MM.1S (cell line): ENCODE data around the gene MKRN1.

Experiments
- DNase-seq: peaks from one replicate; pipeline ENCODE4 v3.0.0-alpha.2; 2015
- H2AFZ ChIP-seq: fragments of 300-600 bp; sonication (generic); 2 replicates; pipeline ENCODE4 v1.6.0; 2016; ENCODE audit warnings: antibody characterized with exemption, low read length
- H3F3A ChIP-seq: fragments of 300-600 bp; sonication (generic); 2 replicates; pipeline ENCODE4 v1.6.1; 2016; ENCODE audit warnings: mild to moderate bottlenecking, antibody characterized with exemption, low read length, moderate library complexity, mixed read lengths; ENCODE audit not compliant: insufficient read depth
- H3K27ac ChIP-seq: fragments of 300-600 bp; sonication (generic); 2 replicates; pipeline ENCODE4 v1.5.1; 2016; ENCODE audit warnings: mild to moderate bottlenecking, low read length
- H3K27me3 ChIP-seq: fragments of 300-600 bp; sonication (generic); replicated peaks from 2 replicates; pipeline ENCODE4 v1.6.0; 2016; ENCODE audit warnings: low read length; ENCODE audit not compliant: insufficient read depth
- H3K36me3 ChIP-seq: fragments of 300-600 bp; sonication (generic); replicated peaks from 2 replicates; pipeline ENCODE4 v1.6.1; 2016; ENCODE audit warnings: mild to moderate bottlenecking, low read length, mixed read lengths; ENCODE audit not compliant: insufficient read depth
- H3K4me1 ChIP-seq: fragments of 300-600 bp; sonication (generic); 2 replicates; pipeline ENCODE4 v1.6.1; 2016; ENCODE audit warnings: low read length, mixed read lengths
- H3K4me2 ChIP-seq: fragments of 300-600 bp; sonication (generic); 2 replicates; pipeline ENCODE4 v1.6.0; 2016; ENCODE audit warnings: low read depth, low read length
- H3K4me3 ChIP-seq: fragments of 300-600 bp; sonication (generic); 2 replicates; pipeline ENCODE4 v1.5.1; 2016; ENCODE audit warnings: low read length, mixed read lengths
- H3K79me2 ChIP-seq: fragments of 300-600 bp; sonication (generic); 2 replicates; pipeline ENCODE4 v1.6.1; 2016; ENCODE audit warnings: mixed run types, low read length, mixed read lengths
- H3K9ac ChIP-seq: fragments of 300-600 bp; sonication (generic); 2 replicates; pipeline ENCODE4 v1.6.1; 2016; ENCODE audit warnings: low read length, mixed read lengths
- H3K9me2 ChIP-seq: fragments of 300-600 bp; sonication (generic); replicated peaks from 2 replicates; pipeline ENCODE4 v1.6.1; 2016; ENCODE audit warnings: mild to moderate bottlenecking, low read length, mixed read lengths; ENCODE audit not compliant: insufficient read depth
- H3K9me3 ChIP-seq: fragments of 300-600 bp; sonication (generic); replicated peaks from 2 replicates; pipeline ENCODE4 v1.6.1; 2016; ENCODE audit warnings: mild to moderate bottlenecking, low read length, mixed read lengths; ENCODE audit not compliant: insufficient read depth
- H4K20me1 ChIP-seq: fragments of 300-600 bp; sonication (generic); 2 replicates; pipeline ENCODE4 v1.6.1; 2016; ENCODE audit warnings: mild to moderate bottlenecking, low read length, moderate library complexity, mixed read lengths; ENCODE audit not compliant: insufficient read depth
- EZH2 ChIP-seq: fragments of 300-600 bp; sonication (generic); optimal IDR thresholded peaks from 2 replicates; pipeline ENCODE3; 2017; ENCODE audit warnings: low read depth, mild to moderate bottlenecking, antibody characterized with exemption, low read length, mixed read lengths
- EZH2phosphoT487 ChIP-seq: fragments of 300-600 bp; sonication (generic); IDR thresholded peaks from 2 replicates; pipeline ENCODE4 v1.6.1; 2018; ENCODE audit warnings: antibody characterized with exemption, low read length
- TF ChIP-seq, protein P1 (sequence below): fragments of 300-600 bp; sonication (generic); IDR thresholded peaks from 2 replicates; pipeline ENCODE4 v1.5.1; 2016; ENCODE audit warnings: antibody characterized with exemption, low read length, mixed read lengths

Gene MKRN1

GRCh38 chr7:140458201-140458600, 21.1 kb downstream of the MKRN1 start:
- TF ChIP-seq EZH2 (no peak), EZH2phosphoT487 (no peak)
- TF ChIP-seq, protein P1, sequence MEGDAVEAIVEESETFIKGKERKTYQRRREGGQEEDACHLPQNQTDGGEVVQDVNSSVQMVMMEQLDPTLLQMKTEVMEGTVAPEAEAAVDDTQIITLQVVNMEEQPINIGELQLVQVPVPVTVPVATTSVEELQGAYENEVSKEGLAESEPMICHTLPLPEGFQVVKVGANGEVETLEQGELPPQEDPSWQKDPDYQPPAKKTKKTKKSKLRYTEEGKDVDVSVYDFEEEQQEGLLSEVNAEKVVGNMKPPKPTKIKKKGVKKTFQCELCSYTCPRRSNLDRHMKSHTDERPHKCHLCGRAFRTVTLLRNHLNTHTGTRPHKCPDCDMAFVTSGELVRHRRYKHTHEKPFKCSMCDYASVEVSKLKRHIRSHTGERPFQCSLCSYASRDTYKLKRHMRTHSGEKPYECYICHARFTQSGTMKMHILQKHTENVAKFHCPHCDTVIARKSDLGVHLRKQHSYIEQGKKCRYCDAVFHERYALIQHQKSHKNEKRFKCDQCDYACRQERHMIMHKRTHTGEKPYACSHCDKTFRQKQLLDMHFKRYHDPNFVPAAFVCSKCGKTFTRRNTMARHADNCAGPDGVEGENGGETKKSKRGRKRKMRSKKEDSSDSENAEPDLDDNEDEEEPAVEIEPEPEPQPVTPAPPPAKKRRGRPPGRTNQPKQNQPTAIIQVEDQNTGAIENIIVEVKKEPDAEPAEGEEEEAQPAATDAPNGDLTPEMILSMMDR = no peak
- Histone ChIP-seq H3K4me2 (no peak overlapping the region), H3F3A (no peaks in the 10 kb centered on the region), H4K20me1 (no peaks in the 10 kb centered on the region), H3K4me1 (no peaks in the 10 kb centered on the region), H3K27ac (no peak overlapping the region), H2AFZ (no peak overlapping the region), H3K36me3 (0 out of 2 replicates have a peak, but pooled peaks cover 5% of the 10 kb centered on the region), H3K9me2 (no peaks in the 10 kb centered on the region), H3K79me2 (no peaks in the 10 kb centered on the region; the same call in 1 of the 2 replicates), H3K27me3 (no peaks in the 10 kb centered on the region), H3K4me3 (no peak overlapping the region), H3K9ac (no peak overlapping the region), H3K9me3 (no peaks in the 10 kb centered on the region)
- DNase-seq = no peak

- no peaks in the 10 kb centered on the region for H3K9me2 ChIP-seq
- no peaks in the 10 kb centered on the region for H3K27me3 ChIP-seq
- no peak for TF ChIP-seq EZH2
- TF ChIP-seq, protein P1 = no peak
- no peaks in the 10 kb centered on the region for H3K4me1 ChIP-seq
- H3K4me3 ChIP-seq = no peak overlapping the region
- H3K4me2 ChIP-seq = no peak overlapping the region
- H4K20me1 ChIP-seq = no peaks in the 10 kb centered on the region
- no peak overlapping the region for H2AFZ ChIP-seq
- no peak overlapping the region for H3K9ac ChIP-seq
- DNase-seq = no peak
- H3K27ac ChIP-seq = no peak overlapping the region
- H3K79me2 ChIP-seq = no peaks in the 10 kb centered on the region
- H3K9me3 ChIP-seq = no peaks in the 10 kb centered on the region
- H3F3A ChIP-seq = no peaks in the 10 kb centered on the region
- H3K36me3 ChIP-seq = 0 out of 2 replicates have a peak, but pooled peaks cover 5% of the 10 kb centered on the region
These were observed 22.7 kb downstream of the MKRN1 start for GRCh38 chr7:140456551-140457051.

GRCh38 chr7:140455743-140456142, 23.6 kb downstream of the MKRN1 start:
- Histone ChIP-seq H2AFZ (no peak overlapping the region), H3K79me2 (no peaks in the 10 kb centered on the region), H3K9me2 (no peaks in the 10 kb centered on the region), H3K4me3 (no peak overlapping the region), H3K27me3 (no peaks in the 10 kb centered on the region), H3F3A (no peaks in the 10 kb centered on the region), H3K27ac (no peak overlapping the region), H3K4me2 (no peak overlapping the region), H3K4me1 (no peaks in the 10 kb centered on the region), H3K9me3 (no peaks in the 10 kb centered on the region), H3K36me3 (0 out of 2 replicates have a peak, but pooled peaks cover 5% of the 10 kb centered on the region), H4K20me1 (no peaks in the 10 kb centered on the region), H3K9ac (no peak overlapping the region)
- TF ChIP-seq EZH2phosphoT487 (no peak), EZH2 (no peak)
- TF ChIP-seq, protein P1 = no peak
- no peak for DNase-seq
